Ovary (tissue), 3 donors: ENCODE data around the gene NELFCD.

ENCODE experiments used
- CTCF ChIP-seq, 3 donors: fragments of 450-650 bp in 2 of 3; fragments of 200-600 bp in 1 of 3; IDR thresholded peaks; one replicate each; pipeline versions ENCODE4 v1.5.1 to v1.8.0; 2016 to 2022; ENCODE audit warnings: antibody characterized with exemption in 3 of 3, mild to moderate bottlenecking in 1 of 3
- POLR2A ChIP-seq: fragments of 450-650 bp; IDR thresholded peaks from one replicate; pipeline ENCODE4 v1.6.1; 2017; ENCODE audit warnings: antibody characterized with exemption, mild to moderate bottlenecking, moderate library complexity
- donor health status: DM: no; HTN: no; CAD: no.

- TF ChIP-seq CTCF (IDR thresholded peaks at IDR 0.05) (no peak), POLR2A (no peak)
Measured at GRCh38 chr20:58991715-58992114, 10.7 kb downstream of the NELFCD start.
